H1 (cell line): ENCODE results near the gene UFSP1. TPM values are rescaled to one million over a fixed set of nuclear protein-coding genes. Genes with fewer than 3 reads are reported as not detected.

Source experiments
- CTCF ChIA-PET: fragments of 300-600 bp; sonication (Branson Sonifier 250); formaldehyde crosslinking; loops from one replicate; lab custom pipeline; 2021; ENCODE audit not compliant: partially characterized antibody; lab: Charles Lee
- POLR2A ChIA-PET: fragments of 300-600 bp; sonication (Branson Sonifier 250); formaldehyde crosslinking; loops from one replicate; lab custom pipeline; 2021; ENCODE audit warnings: inconsistent platforms; ENCODE audit not compliant: partially characterized antibody; lab: Charles Lee
- DNase-seq, 2 experiments: peaks; one replicate each; pipeline versions ENCODE4 v3.0.0 to v3.0.0-alpha.2; 2010 to 2022; ENCODE audit warnings: low spot score in 2 of 2, low read depth in 1 of 2, mixed read lengths in 1 of 2
- FAIRE-seq: peaks from 2 replicates; lab custom pipeline; 2011; peaks lifted over from hg19 to GRCh38; lab: Jason Lieb, UNC
- H2AFZ ChIP-seq: 2 replicates; pipeline ENCODE4 v1.8.1; 2012; ENCODE audit warnings: low read length, inconsistent platforms
- H2AK5ac ChIP-seq: 2 replicates; pipeline ENCODE4 v1.6.1; 2013; ENCODE audit warnings: low read depth, low read length
- H2BK120ac ChIP-seq: replicated peaks from 2 replicates; pipeline ENCODE3; 2013; ENCODE audit warnings: low read depth, low read length, inconsistent platforms
- H2BK12ac ChIP-seq: 2 replicates; pipeline ENCODE4 v1.6.1; 2013; ENCODE audit warnings: low read depth, low read length
- H2BK15ac ChIP-seq: 2 replicates; pipeline ENCODE4 v1.6.1; 2013; ENCODE audit warnings: low read length
- H2BK20ac ChIP-seq: 2 replicates; pipeline ENCODE4 v1.6.1; 2013; ENCODE audit warnings: low read length
- H2BK5ac ChIP-seq: 2 replicates; pipeline ENCODE4 v1.6.1; 2013; ENCODE audit warnings: low read depth, low read length
- H3K14ac ChIP-seq: 2 replicates; pipeline ENCODE4 v1.6.1; 2013; ENCODE audit warnings: inconsistent platforms; ENCODE audit not compliant: insufficient read length
- H3K18ac ChIP-seq: 2 replicates; pipeline ENCODE4 v1.6.1; 2013; ENCODE audit warnings: low read length; ENCODE audit errors: extremely low read depth
- H3K23ac ChIP-seq: 2 replicates; pipeline ENCODE4 v1.6.1; 2013; ENCODE audit warnings: inconsistent platforms; ENCODE audit not compliant: insufficient read length
- H3K23me2 ChIP-seq: 2 replicates; pipeline ENCODE4 v1.6.1; 2013; ENCODE audit warnings: low read depth, low read length
- H3K27ac ChIP-seq: 2 replicates; pipeline ENCODE4 v1.6.1; 2011; ENCODE audit warnings: low read depth, low read length, inconsistent platforms
- H3K27me3 ChIP-seq, 4 experiments: replicated peaks in 1 of 4; 1 replicate in 1 of 4; 2 replicates in 3 of 4; pipeline versions ENCODE4 v1.6.1 to v1.8.1; 2011 to 2013; ENCODE audit warnings: low read length in 3 of 4, mild to moderate bottlenecking in 3 of 4, inconsistent platforms in 2 of 4, mixed read lengths in 2 of 4, moderate library complexity in 1 of 4; ENCODE audit not compliant: control insufficient read depth in 3 of 4, insufficient read depth in 3 of 4; ENCODE audit errors: extremely low read depth in 1 of 4
- H3K36me3 ChIP-seq, 4 experiments: 2 replicates each; pipeline versions ENCODE4 v1.6.1 to v1.8.1; 2011 to 2013; ENCODE audit warnings: mild to moderate bottlenecking in 4 of 4, low read length in 3 of 4, moderate library complexity in 2 of 4, control low read depth in 1 of 4, inconsistent platforms in 1 of 4; ENCODE audit not compliant: insufficient read depth in 4 of 4, control insufficient read depth in 2 of 4
- H3K4ac ChIP-seq: replicated peaks from 2 replicates; pipeline ENCODE3; 2013; ENCODE audit warnings: low read length, low read depth, mixed read lengths, inconsistent platforms; ENCODE audit not compliant: insufficient read length
- H3K4me1 ChIP-seq, 4 experiments: replicated peaks in 1 of 4; 1 replicate in 1 of 4; 2 replicates in 3 of 4; pipeline versions ENCODE4 v1.6.1 to v1.8.1; 2011 to 2013; ENCODE audit warnings: low read length in 3 of 4, inconsistent platforms in 2 of 4, mixed read lengths in 1 of 4; ENCODE audit not compliant: insufficient read depth in 4 of 4, control insufficient read depth in 3 of 4
- H3K4me2 ChIP-seq, 2 experiments: 2 replicates each; pipeline versions ENCODE4 v1.6.1 to v1.8.1; 2011 to 2013; ENCODE audit warnings: low read depth in 2 of 2, low read length in 2 of 2, control low read depth in 1 of 2, inconsistent platforms in 1 of 2, mild to moderate bottlenecking in 1 of 2; ENCODE audit not compliant: insufficient read depth in 1 of 2
- H3K4me3 ChIP-seq, 4 experiments: fragments of 200-600, 300-600 bp in 1 of 4; sonication (generic), shearing (Covaris generic), sonication (Bioruptor Twin) in 1 of 4; 2 replicates each; pipeline versions ENCODE4 v1.5.1 to v1.8.1; 2011 to 2016; ENCODE audit warnings: low read length in 4 of 4, low read depth in 3 of 4, control low read depth in 2 of 4, inconsistent platforms in 2 of 4, mild to moderate bottlenecking in 2 of 4, mixed read lengths in 1 of 4, moderate library complexity in 1 of 4; ENCODE audit not compliant: insufficient read depth in 2 of 4; ENCODE audit errors: extremely low read depth in 1 of 4
- H3K56ac ChIP-seq: replicated peaks from 2 replicates; pipeline ENCODE3; 2013; ENCODE audit warnings: low read depth, mild to moderate bottlenecking, mixed read lengths, low read length, inconsistent platforms; ENCODE audit not compliant: insufficient read length
- H3K79me1 ChIP-seq: 2 replicates; pipeline ENCODE4 v1.6.1; 2013; ENCODE audit warnings: low read depth, low read length, control low read depth
- H3K79me2 ChIP-seq, 2 experiments: 2 replicates each; pipeline versions ENCODE4 v1.6.1 to v1.8.1; 2012 to 2013; ENCODE audit warnings: low read length in 2 of 2, mild to moderate bottlenecking in 2 of 2, inconsistent platforms in 1 of 2; ENCODE audit not compliant: insufficient read depth in 2 of 2, control insufficient read depth in 1 of 2
- H3K9ac ChIP-seq, 4 experiments: replicated peaks in 1 of 4; 1 replicate in 1 of 4; 2 replicates in 3 of 4; pipeline versions ENCODE4 v1.6.1 to v1.8.1; 2011 to 2013; ENCODE audit warnings: low read depth in 3 of 4, low read length in 3 of 4, control low read depth in 2 of 4, mild to moderate bottlenecking in 2 of 4, moderate library complexity in 2 of 4, inconsistent platforms in 1 of 4; ENCODE audit errors: extremely low read depth in 1 of 4
- H3K9me3 ChIP-seq, 2 experiments: 2 replicates each; pipeline versions ENCODE4 v1.6.1 to v1.8.1; 2012 to 2013; ENCODE audit warnings: mild to moderate bottlenecking in 2 of 2, moderate library complexity in 2 of 2, control low read depth in 1 of 2, inconsistent platforms in 1 of 2, low read depth in 1 of 2, low read length in 1 of 2, mixed read lengths in 1 of 2; ENCODE audit not compliant: insufficient read depth in 2 of 2
- H4K20me1 ChIP-seq, 2 experiments: replicated peaks in 1 of 2; 2 replicates each; pipeline versions ENCODE3 to v1.8.1; 2011 to 2013; ENCODE audit warnings: inconsistent platforms in 2 of 2, low read length in 2 of 2, mild to moderate bottlenecking in 1 of 2; ENCODE audit not compliant: insufficient read depth in 2 of 2, control insufficient read depth in 1 of 2
- H4K5ac ChIP-seq: 2 replicates; pipeline ENCODE4 v1.6.1; 2013; ENCODE audit warnings: low read length, low read depth, mixed read lengths, inconsistent platforms; ENCODE audit not compliant: insufficient read length
- H4K8ac ChIP-seq: 2 replicates; pipeline ENCODE4 v1.8.0; 2013; ENCODE audit warnings: mild to moderate bottlenecking, moderate library complexity, low read length, inconsistent platforms; ENCODE audit not compliant: insufficient read depth; ENCODE audit errors: extremely low read depth
- H4K91ac ChIP-seq: replicated peaks from 2 replicates; pipeline ENCODE3; 2013; ENCODE audit warnings: low read length, mixed read lengths, inconsistent platforms; ENCODE audit not compliant: insufficient read length
- BRCA1 ChIP-seq: IDR thresholded peaks from 2 replicates; pipeline ENCODE4 v1.6.1; 2012; ENCODE audit warnings: low read depth, low read length, improper control_type of control experiment
- HDAC2 ChIP-seq, 2 experiments: fragments of 300-600 bp in 1 of 2; sonication (generic) in 1 of 2; IDR thresholded peaks; 2 replicates each; pipeline ENCODE4 v1.6.1; 2011 to 2012; ENCODE audit warnings: low read depth in 2 of 2, low read length in 2 of 2, mild to moderate bottlenecking in 2 of 2, moderate library complexity in 2 of 2, borderline replicate concordance in 1 of 2, inconsistent platforms in 1 of 2
- MAX ChIP-seq: IDR thresholded peaks from 2 replicates; pipeline ENCODE4 v1.6.1; 2012; ENCODE audit warnings: inconsistent platforms
- PHF8 ChIP-seq: fragments of 200-600 bp; sonication (generic); conservative IDR thresholded peaks from 2 replicates; pipeline ENCODE4 v1.7.1; 2012; ENCODE audit warnings: low read depth, mild to moderate bottlenecking, inconsistent platforms, low read length, moderate library complexity
- SIX5 ChIP-seq: IDR thresholded peaks from 2 replicates; pipeline ENCODE4 v1.6.1; 2011; ENCODE audit warnings: mild to moderate bottlenecking, low read depth, low read length
- YY1 ChIP-seq: IDR thresholded peaks from 2 replicates; pipeline ENCODE4 v1.6.1; 2011; ENCODE audit warnings: low read depth, mild to moderate bottlenecking, low read length
- WGBS, 2 experiments: shearing (Covaris generic) in 1 of 2; methylation state at CpG; one replicate each; pipeline versions ENCODE4 v1.1.6 to v1.1.7; 2013 to 2015; ENCODE audit warnings: low lambda C conversion rate in 2 of 2, mixed read lengths in 2 of 2, inconsistent platforms in 1 of 2, low coverage in 1 of 2, missing lambda C conversion rate in 1 of 2; ENCODE audit not compliant: insufficient replicate concordance in 2 of 2, insufficient coverage in 1 of 2, insufficient read length in 1 of 2; ENCODE audit errors: extremely low coverage in 1 of 2, missing lambda C conversion rate in 1 of 2; 5-methylcytosine and 5-hydroxymethylcytosine counted together
- polyA plus RNA-seq, 7 experiments: library from polyadenylated mRNA; depleted of rRNA in 3 of 7; stranded (reverse) in 5 of 7; unstranded in 2 of 7; fragments of >200 nt in 5 of 7; fragments of 200-250 nt in 2 of 7; gene quantifications; 1 replicate in 5 of 7; 2 replicates in 1 of 7; 4 replicates in 1 of 7; pipeline versions ENCODE4 v1.2.1 to v1.2.3, GENCODE V29; 2011 to 2013; ENCODE audit warnings: missing spikeins in 2 of 7, mixed read lengths in 2 of 7
- total RNA-seq: library from RNA; stranded (reverse); fragmentation: NEBNext Ultra II Directional; extraction: Animal tissue kit (Norgen Biotek cat#: 25700); gene quantifications from 2 replicates; pipeline ENCODE4 v1.2.1, GENCODE V29; 2021
- TF ChIP-seq, protein P1 (sequence below), 3 experiments: IDR thresholded peaks; 1 replicate in 2 of 3; 2 replicates in 1 of 3; pipeline versions ENCODE4 v1.5.1 to v1.6.1; 2011; ENCODE audit warnings: low read length in 3 of 3, mild to moderate bottlenecking in 3 of 3, inconsistent platforms in 2 of 3, low read depth in 1 of 3, moderate library complexity in 1 of 3; ENCODE audit not compliant: insufficient read depth in 1 of 3; ENCODE audit errors: control extremely low read depth in 1 of 3

Gene UFSP1
- total and polyA plus RNA-seq, 2 of the 8 experiments (the other 6 are each of a cell fraction or from before 2014, with no cell fraction given) = 1.6 to 4.3 TPM

DNA sequence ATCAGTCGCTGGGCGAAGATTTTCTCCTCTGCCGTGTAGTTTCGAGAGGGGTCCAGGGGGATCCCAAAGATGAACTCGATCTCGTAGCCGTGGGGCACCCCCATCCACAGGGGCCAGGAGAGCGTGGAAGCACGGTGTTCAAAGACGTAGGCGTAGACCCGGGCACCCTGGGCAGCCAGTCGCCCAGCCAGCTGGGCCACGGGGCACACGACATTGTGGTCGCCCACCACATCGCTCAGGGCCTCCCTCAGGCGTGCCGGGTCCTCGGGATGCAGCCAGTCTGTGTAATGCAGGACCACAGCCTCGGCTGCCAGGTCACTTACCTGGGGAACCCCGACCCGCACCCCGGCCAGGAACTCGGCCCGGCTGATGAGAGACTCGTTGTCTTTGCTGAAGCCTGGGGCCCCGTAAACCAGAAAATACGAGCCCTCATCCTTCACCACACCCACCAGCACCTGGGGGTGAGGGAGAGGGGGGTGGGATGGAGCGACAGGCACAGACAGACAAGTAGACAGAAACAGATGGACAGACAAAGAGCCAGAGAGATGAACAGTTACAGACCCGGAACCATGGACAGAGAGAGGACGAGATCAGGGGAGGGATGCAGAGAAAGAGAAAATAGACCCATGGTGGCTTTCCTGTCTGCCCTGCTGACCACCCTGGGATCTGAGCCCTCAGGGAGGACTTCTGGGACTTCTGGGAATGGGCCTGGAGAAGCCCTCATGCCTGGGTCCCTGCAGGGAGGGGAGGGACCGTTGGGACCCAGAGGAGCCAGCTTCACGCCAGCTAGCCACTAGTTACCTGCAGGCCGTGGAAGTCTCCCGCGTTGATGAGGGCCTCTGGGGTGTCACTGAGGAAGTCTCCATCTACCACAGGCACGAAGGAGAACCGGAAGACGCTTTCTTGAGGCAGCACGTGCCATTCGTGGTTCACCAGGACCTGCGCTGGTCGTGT lies 3.1 kb upstream of the UFSP1 start:
- no peak overlapping the region for H2BK20ac ChIP-seq
- peaks cover 4% of the 10 kb centered on the region; the same call in 1 of the 2 replicates for H3K79me1 ChIP-seq
- H4K5ac ChIP-seq = no peak overlapping the region
- H3K23ac ChIP-seq = no peak overlapping the region
- no peak overlapping the region for H3K27ac ChIP-seq
- peak overlapping the region; percentile 54 for H4K91ac ChIP-seq
- no peaks in the 10 kb centered on the region for H3K9me3 ChIP-seq
- H3K79me2 ChIP-seq = peaks cover 0 to 12% of the 10 kb centered on the region in 2 experiments; a peak in 2 of 4 replicates
- no peak overlapping the region for H3K56ac ChIP-seq
- 0 out of 2 replicates have a peak overlapping the region, but pooled peaks have one; percentile 6 for H2BK15ac ChIP-seq
- no peak overlapping the region for H3K4ac ChIP-seq
- ChIA-PET CTCF (interaction anchor here (0.7 to 2.9 kb wide), 5 partner anchors 127 to 245 kb away, joined by 3 to 21 read pairs (median 5); partner anchors contain the start of genes MUC17 and POP7), POLR2A (interaction anchor here (0.8 to 3.3 kb wide), 4 partner anchors 18 to 192 kb away, joined by 3 to 15 read pairs (median 6); partner anchors contain the start of gene SRRT)
- H3K4me1 ChIP-seq = peaks cover 0 to 19% (median 11%) of the 10 kb centered on the region in 4 experiments; a peak in 6 of 7 replicates
- H2AK5ac ChIP-seq = no peak overlapping the region; the same call in 1 of the 2 replicates
- no peak overlapping the region for H3K4me3 ChIP-seq
- WGBS, 2 experiments = 91% methylated on average over 40 of the region's 44 CpGs; no CpG with 5 or more reads in 1 of the 2 experiments
- no peak overlapping the region for H2AFZ ChIP-seq
- no peak for FAIRE-seq
- H3K9ac ChIP-seq = no peak overlapping the region
- peaks cover 0 to 13% (median 5%) of the 10 kb centered on the region in 4 experiments; a peak in 3 of 8 replicates for H3K36me3 ChIP-seq
- H2BK120ac ChIP-seq = no peak overlapping the region
- no peak overlapping the region for H4K8ac ChIP-seq
- no peak overlapping the region for H3K4me2 ChIP-seq
- H3K23me2 ChIP-seq = peaks cover 20% of the 10 kb centered on the region; the same call in 1 of the 2 replicates
- DNase-seq = no peak
- no peak overlapping the region for H3K14ac ChIP-seq
- peaks cover 7 to 13% of the 10 kb centered on the region in 2 experiments for H4K20me1 ChIP-seq
- no peak overlapping the region for H3K18ac ChIP-seq
- peak overlapping the region; percentile 55; the same call in 1 of the 2 replicates for H2BK12ac ChIP-seq
- H3K27me3 ChIP-seq = peaks cover 15 to 35% (median 19%) of the 10 kb centered on the region in 4 experiments
- H2BK5ac ChIP-seq = peak overlapping the region; percentile 71; the same call in 1 of the 2 replicates
- no peak for TF ChIP-seq PHF8
- TF ChIP-seq, protein P1, sequence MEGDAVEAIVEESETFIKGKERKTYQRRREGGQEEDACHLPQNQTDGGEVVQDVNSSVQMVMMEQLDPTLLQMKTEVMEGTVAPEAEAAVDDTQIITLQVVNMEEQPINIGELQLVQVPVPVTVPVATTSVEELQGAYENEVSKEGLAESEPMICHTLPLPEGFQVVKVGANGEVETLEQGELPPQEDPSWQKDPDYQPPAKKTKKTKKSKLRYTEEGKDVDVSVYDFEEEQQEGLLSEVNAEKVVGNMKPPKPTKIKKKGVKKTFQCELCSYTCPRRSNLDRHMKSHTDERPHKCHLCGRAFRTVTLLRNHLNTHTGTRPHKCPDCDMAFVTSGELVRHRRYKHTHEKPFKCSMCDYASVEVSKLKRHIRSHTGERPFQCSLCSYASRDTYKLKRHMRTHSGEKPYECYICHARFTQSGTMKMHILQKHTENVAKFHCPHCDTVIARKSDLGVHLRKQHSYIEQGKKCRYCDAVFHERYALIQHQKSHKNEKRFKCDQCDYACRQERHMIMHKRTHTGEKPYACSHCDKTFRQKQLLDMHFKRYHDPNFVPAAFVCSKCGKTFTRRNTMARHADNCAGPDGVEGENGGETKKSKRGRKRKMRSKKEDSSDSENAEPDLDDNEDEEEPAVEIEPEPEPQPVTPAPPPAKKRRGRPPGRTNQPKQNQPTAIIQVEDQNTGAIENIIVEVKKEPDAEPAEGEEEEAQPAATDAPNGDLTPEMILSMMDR (IDR thresholded peaks at IDR 0.05; ENCODE audit: control extremely low read depth in 1 of 3, insufficient read depth in 1 of 3, low read depth in 1 of 3, low read length in 3 of 3) = no peak
- TF ChIP-seq SIX5 = no peak
- no peak for TF ChIP-seq YY1
- no peak for TF ChIP-seq MAX
- no peak for TF ChIP-seq HDAC2 (IDR thresholded peaks at IDR 0.05; ENCODE audit: borderline replicate concordance in 1 of 2, low read depth in 2 of 2, low read length in 2 of 2)
- no peak for TF ChIP-seq BRCA1
